ENCODE data around the gene RHBDF2.

The RHBDF2 gene

GRCh38 chr17:76497699-76497978 lies 3.6 kb downstream of the RHBDF2 start:
- H2AFZ ChIP-seq (ENCODE audit: low read length), result no peak overlapping the region
- H3K27ac ChIP-seq (ENCODE audit: low read length), result no peak overlapping the region
- peaks cover 64% of the 10 kb centered on the region for H3K4me1 ChIP-seq (ENCODE audit: low read length)
- H3K9ac ChIP-seq (ENCODE audit: low read length), result no peak overlapping the region
- H3K4me3 ChIP-seq (ENCODE audit: low read length), result no peak overlapping the region
- H3K4me2 ChIP-seq (ENCODE audit: low read depth, low read length), result no peak overlapping the region
- TF ChIP-seq EZH2phosphoT487 (IDR thresholded peaks at IDR 0.05; ENCODE audit: low read length) (no peak), EZH2 (optimal IDR thresholded peaks at IDR 0.05; ENCODE audit: low read depth, low read length) (no peak), CTCF (IDR thresholded peaks at IDR 0.05; ENCODE audit: low read length) (no peak)
- no peaks in the 10 kb centered on the region for H3K9me2 ChIP-seq (replicated peaks; ENCODE audit: insufficient read depth, low read length)
- peaks cover 69% of the 10 kb centered on the region for H3K79me2 ChIP-seq (ENCODE audit: low read length)
- H3K27me3 ChIP-seq (replicated peaks; ENCODE audit: insufficient read depth, low read length), result no peaks in the 10 kb centered on the region
- H3K36me3 ChIP-seq (replicated peaks; ENCODE audit: insufficient read depth, low read length), result no peaks in the 10 kb centered on the region
- DNase-seq, result no peak
- no peaks in the 10 kb centered on the region for H3K9me3 ChIP-seq (replicated peaks; ENCODE audit: insufficient read depth, low read length)
- H3F3A ChIP-seq (ENCODE audit: insufficient read depth, low read length), result peaks cover 16% of the 10 kb centered on the region
- no peaks in the 10 kb centered on the region for H4K20me1 ChIP-seq (ENCODE audit: insufficient read depth, low read length)

GRCh38 chr17:76496464-76496863 lies 4.8 kb downstream of the RHBDF2 start:
- H3F3A ChIP-seq (ENCODE audit: insufficient read depth, low read length), result peaks cover 25% of the 10 kb centered on the region
- no peaks in the 10 kb centered on the region for H3K9me2 ChIP-seq (replicated peaks; ENCODE audit: insufficient read depth, low read length)
- no peaks in the 10 kb centered on the region for H4K20me1 ChIP-seq (ENCODE audit: insufficient read depth, low read length)
- no peak for TF ChIP-seq CTCF (IDR thresholded peaks at IDR 0.05; ENCODE audit: low read length)
- H3K4me3 ChIP-seq (ENCODE audit: low read length), result no peak overlapping the region
- H2AFZ ChIP-seq (ENCODE audit: low read length), result no peak overlapping the region
- no peak for DNase-seq
- H3K27ac ChIP-seq (ENCODE audit: low read length), result no peak overlapping the region
- H3K4me1 ChIP-seq (ENCODE audit: low read length), result peaks cover 66% of the 10 kb centered on the region
- H3K79me2 ChIP-seq (ENCODE audit: low read length), result peaks cover 69% of the 10 kb centered on the region
- H3K27me3 ChIP-seq (replicated peaks; ENCODE audit: insufficient read depth, low read length), result no peaks in the 10 kb centered on the region
- H3K4me2 ChIP-seq (ENCODE audit: low read depth, low read length), result no peak overlapping the region
- H3K9me3 ChIP-seq (replicated peaks; ENCODE audit: insufficient read depth, low read length), result no peaks in the 10 kb centered on the region
- no peak overlapping the region for H3K9ac ChIP-seq (ENCODE audit: low read length)
- no peaks in the 10 kb centered on the region for H3K36me3 ChIP-seq (replicated peaks; ENCODE audit: insufficient read depth, low read length)

GRCh38 chr17:76495663-76496400 lies 5.4 kb downstream of the RHBDF2 start:
- Histone ChIP-seq H3K4me2 (ENCODE audit: low read depth, low read length) (no peak overlapping the region), H3K4me1 (ENCODE audit: low read length) (peaks cover 65% of the 10 kb centered on the region), H4K20me1 (ENCODE audit: insufficient read depth, low read length) (no peaks in the 10 kb centered on the region), H3K27me3 (replicated peaks; ENCODE audit: insufficient read depth, low read length) (no peaks in the 10 kb centered on the region), H3K79me2 (ENCODE audit: low read length) (peaks cover 71% of the 10 kb centered on the region), H3K9me3 (replicated peaks; ENCODE audit: insufficient read depth, low read length) (no peaks in the 10 kb centered on the region), H3K9me2 (replicated peaks; ENCODE audit: insufficient read depth, low read length) (no peaks in the 10 kb centered on the region), H3K27ac (ENCODE audit: low read length) (no peak overlapping the region), H3F3A (ENCODE audit: insufficient read depth, low read length) (peaks cover 25% of the 10 kb centered on the region), H3K4me3 (ENCODE audit: low read length) (no peak overlapping the region), H3K36me3 (replicated peaks; ENCODE audit: insufficient read depth, low read length) (no peaks in the 10 kb centered on the region), H2AFZ (ENCODE audit: low read length) (no peak overlapping the region), H3K9ac (ENCODE audit: low read length) (no peak overlapping the region)
- no peak for TF ChIP-seq CTCF (IDR thresholded peaks at IDR 0.05; ENCODE audit: low read length)
- DNase-seq, result no peak

Data from MM.1S (cell line).